BLaER1 (cell line): Measurements from ENCODE around the gene PSMB8.
"Not testable (repeated sequence)": the region's sequence is repeated elsewhere in the genome, so short reads cannot be mapped to it uniquely, and the experiment has no call there.

Source experiments
- H3K27ac ChIP-seq: shearing (Covaris generic); formaldehyde crosslinking; 2 replicates; pipeline ENCODE4 v1.8.1; 2022
- H3K27me3 ChIP-seq: shearing (Covaris generic); formaldehyde crosslinking; 2 replicates; pipeline ENCODE4 v1.8.1; 2022
- H3K36me3 ChIP-seq: shearing (Covaris generic); formaldehyde crosslinking; 2 replicates; pipeline ENCODE4 v1.8.1; 2022
- H3K4me1 ChIP-seq: shearing (Covaris generic); formaldehyde crosslinking; 2 replicates; pipeline ENCODE4 v1.8.1; 2022
- H3K4me2 ChIP-seq: shearing (Covaris generic); formaldehyde crosslinking; 2 replicates; pipeline ENCODE4 v1.8.1; 2022
- H3K4me3 ChIP-seq: shearing (Covaris generic); formaldehyde crosslinking; 2 replicates; pipeline ENCODE4 v1.8.1; 2022
- H3K9ac ChIP-seq: shearing (Covaris generic); formaldehyde crosslinking; 2 replicates; pipeline ENCODE4 v1.8.1; 2022
- H3K9me3 ChIP-seq: shearing (Covaris generic); formaldehyde crosslinking; 2 replicates; pipeline ENCODE4 v1.8.1; 2022
- H4K20me1 ChIP-seq: shearing (Covaris generic); formaldehyde crosslinking; 2 replicates; pipeline ENCODE4 v1.8.1; 2022
- Cebpa-rat ChIP-seq: shearing (Covaris generic); IDR thresholded peaks from 2 replicates; pipeline ENCODE4 v1.8.1; 2022

Gene PSMB8

GRCh38 chr6:32843979-32844838 is at the start of gene PSMB8:
PSMB8 (minus strand) TSS chr6:32844047; CDS start chr6:32843996, 51 bp downstream.
- Histone ChIP-seq H3K9ac (peak within 1 kb of the TSS; percentile 92), H3K27me3 (no peaks in the 10 kb centered on the region), H3K27ac (peak within 1 kb of the TSS; percentile 97), H3K4me1 (peaks cover 75% of the 10 kb centered on the region), H4K20me1 (no peaks in the 10 kb centered on the region), H3K9me3 (no peaks in the 10 kb centered on the region; the same call in 1 of the 2 replicates), H3K4me3 (peak within 1 kb of the TSS; percentile 83), H3K36me3 (peaks cover 54% of the 10 kb centered on the region), H3K4me2 (peak within 1 kb of the TSS; percentile 94)
- no peak for TF ChIP-seq Cebpa-rat

DNA sequence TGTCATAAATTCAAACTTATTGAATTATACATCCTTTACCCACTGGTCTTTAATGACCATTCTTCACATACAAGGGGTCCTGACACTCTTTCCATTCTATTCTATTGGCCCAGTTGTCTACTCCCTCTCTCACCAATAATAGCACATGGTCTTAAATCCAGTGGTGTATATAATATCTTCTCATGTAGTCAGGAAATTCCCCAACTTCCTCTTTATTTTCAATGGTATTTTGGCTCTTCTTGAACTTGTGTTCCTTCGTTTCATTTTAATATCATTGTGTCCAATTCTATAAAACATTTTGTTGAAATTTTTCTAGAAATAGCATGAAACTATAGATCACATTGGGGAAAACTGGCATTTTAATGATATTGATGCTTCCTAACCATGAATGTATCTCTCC is 47.0 kb upstream of the PSMB8 start:
- Histone ChIP-seq H3K9me3 (no peaks in the 10 kb centered on the region), H3K4me1 (peaks cover 22% of the 10 kb centered on the region), H3K9ac (no peak overlapping the region), H3K4me3 (no peak overlapping the region), H3K27me3 (no peaks in the 10 kb centered on the region), H3K27ac (no peak overlapping the region), H4K20me1 (0 out of 2 replicates have a peak, but pooled peaks cover 6% of the 10 kb centered on the region), H3K4me2 (no peak overlapping the region), H3K36me3 (no peaks in the 10 kb centered on the region)
- no peak for TF ChIP-seq Cebpa-rat

- Histone ChIP-seq H3K9me3 (no peaks in the 10 kb centered on the region), H3K4me1 (peaks cover 13% of the 10 kb centered on the region), H4K20me1 (no peaks in the 10 kb centered on the region), H3K4me3 (no peak overlapping the region), H3K4me2 (no peak overlapping the region), H3K27ac (no peak overlapping the region), H3K36me3 (no peaks in the 10 kb centered on the region), H3K9ac (no peak overlapping the region), H3K27me3 (no peaks in the 10 kb centered on the region)
- no peak for TF ChIP-seq Cebpa-rat
Observed at GRCh38 chr6:32889533-32889932, 45.7 kb upstream of the PSMB8 start.

- Histone ChIP-seq H3K27me3 (no peaks in the 10 kb centered on the region), H3K9me3 (no peaks in the 10 kb centered on the region), H3K4me1 (peaks cover 18% of the 10 kb centered on the region), H4K20me1 (no peaks in the 10 kb centered on the region), H3K9ac (no peak overlapping the region), H3K27ac (no peak overlapping the region), H3K4me3 (no peak overlapping the region), H3K36me3 (no peaks in the 10 kb centered on the region), H3K4me2 (no peak overlapping the region)
- TF ChIP-seq Cebpa-rat = no peak
Observed at GRCh38 chr6:32888576-32888975, 44.7 kb upstream of the PSMB8 start.

DNA sequence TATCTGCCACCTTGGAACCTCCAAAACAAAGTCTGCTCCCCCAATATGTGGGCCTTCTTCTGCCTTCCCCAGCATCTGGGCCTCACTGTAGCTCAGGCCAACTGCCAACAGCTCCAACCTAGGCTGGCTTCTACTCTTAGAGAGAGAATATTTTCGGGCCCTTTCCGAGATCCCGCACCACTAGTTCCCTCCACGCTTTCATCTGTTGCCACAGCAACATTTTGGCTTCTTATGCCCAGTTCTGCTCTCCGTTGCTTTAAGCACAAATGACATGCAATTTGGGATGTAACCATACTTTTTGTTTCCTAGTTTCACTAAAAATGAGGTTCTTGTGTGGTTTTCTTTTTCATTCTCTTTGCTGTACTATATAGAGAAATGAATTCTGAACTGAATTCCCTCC is 43.8 kb upstream of the PSMB8 start:
- no peaks in the 10 kb centered on the region for H3K9me3 ChIP-seq
- no peaks in the 10 kb centered on the region for H4K20me1 ChIP-seq
- no peaks in the 10 kb centered on the region for H3K27me3 ChIP-seq
- H3K36me3 ChIP-seq = no peaks in the 10 kb centered on the region
- TF ChIP-seq Cebpa-rat = no peak
- H3K27ac ChIP-seq = no peak overlapping the region
- H3K4me1 ChIP-seq = peaks cover 17% of the 10 kb centered on the region
- H3K9ac ChIP-seq = no peak overlapping the region
- no peak overlapping the region for H3K4me3 ChIP-seq
- H3K4me2 ChIP-seq = no peak overlapping the region

- no peaks in the 10 kb centered on the region for H3K9me3 ChIP-seq
- no peak overlapping the region for H3K9ac ChIP-seq
Observed at GRCh38 chr6:32886681-32887383, 43.0 kb upstream of the PSMB8 start.

DNA sequence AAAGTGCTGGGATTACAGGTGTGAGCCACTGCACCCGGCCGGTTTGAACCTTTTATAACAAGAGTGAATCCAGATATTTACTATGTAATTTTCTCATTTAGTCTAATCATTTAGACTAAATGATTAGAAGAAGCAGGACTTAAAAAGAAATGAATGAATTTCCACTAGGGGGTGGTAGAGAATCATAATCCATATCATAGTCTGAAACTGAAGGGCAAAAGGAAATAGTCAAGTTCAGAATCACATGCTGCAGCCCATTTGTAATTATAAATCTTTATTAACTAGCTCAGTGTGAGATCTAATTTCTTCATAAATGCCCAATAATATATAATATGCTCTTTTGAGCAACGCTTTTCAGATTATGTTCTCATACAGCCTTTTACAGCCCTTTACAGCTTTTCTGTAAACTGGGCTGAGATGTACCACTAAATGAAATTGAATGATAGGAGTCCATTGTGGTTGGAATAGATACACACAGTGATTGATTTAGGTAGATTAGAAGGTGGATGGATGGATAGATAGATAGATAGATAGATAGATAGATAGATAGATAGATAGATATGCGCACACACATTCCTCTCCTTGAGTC is 41.9 kb upstream of the PSMB8 start:
- Histone ChIP-seq H3K27me3 (no peaks in the 10 kb centered on the region), H3K4me1 (peaks cover 13% of the 10 kb centered on the region), H3K9me3 (no peaks in the 10 kb centered on the region), H3K27ac (no peak overlapping the region), H3K9ac (no peak overlapping the region), H4K20me1 (no peaks in the 10 kb centered on the region), H3K36me3 (no peaks in the 10 kb centered on the region), H3K4me3 (no peak overlapping the region), H3K4me2 (no peak overlapping the region)
- TF ChIP-seq Cebpa-rat = no peak

More at GRCh38 chr6:32886681-32887383, 43.0 kb upstream of the PSMB8 start:
- H3K4me1 ChIP-seq = peaks cover 17% of the 10 kb centered on the region
- no peak overlapping the region for H3K27ac ChIP-seq
- TF ChIP-seq Cebpa-rat = no peak
- no peaks in the 10 kb centered on the region for H4K20me1 ChIP-seq
- no peaks in the 10 kb centered on the region for H3K27me3 ChIP-seq
- no peaks in the 10 kb centered on the region for H3K36me3 ChIP-seq
- no peak overlapping the region for H3K4me3 ChIP-seq
- H3K4me2 ChIP-seq = no peak overlapping the region

- Histone ChIP-seq H3K9ac (no peak overlapping the region), H4K20me1 (no peaks in the 10 kb centered on the region), H3K9me3 (no peaks in the 10 kb centered on the region), H3K27ac (no peak overlapping the region), H3K4me1 (peaks cover 12% of the 10 kb centered on the region), H3K4me3 (no peak overlapping the region), H3K36me3 (peaks cover 5% of the 10 kb centered on the region; the same call in 1 of the 2 replicates), H3K4me2 (peak overlapping the region; percentile 49), H3K27me3 (no peaks in the 10 kb centered on the region)
- TF ChIP-seq Cebpa-rat = no peak
Observed at GRCh38 chr6:32883789-32884188, 39.9 kb upstream of the PSMB8 start.

DNA sequence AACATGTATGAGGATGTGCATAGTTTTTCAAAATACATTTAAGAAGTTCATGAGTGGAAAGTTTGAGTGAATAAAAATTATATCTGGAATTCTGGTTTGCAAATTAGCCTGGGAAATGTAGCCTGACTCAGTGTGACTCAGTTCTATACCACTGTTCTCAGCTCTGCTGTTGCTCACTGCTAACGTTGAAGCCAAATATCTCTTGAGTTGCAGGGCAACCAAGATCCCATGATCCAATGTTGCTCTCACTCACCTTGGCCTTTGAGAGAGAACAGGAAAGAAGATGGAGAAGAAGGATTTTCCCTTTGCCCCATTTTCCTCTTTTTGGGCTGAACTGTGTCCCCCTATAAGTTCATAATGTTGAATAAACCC is 39.0 kb upstream of the PSMB8 start:
- Histone ChIP-seq H3K27me3 (no peaks in the 10 kb centered on the region), H3K9me3 (no peaks in the 10 kb centered on the region), H3K4me1 (peaks cover 12% of the 10 kb centered on the region), H3K4me2 (no peak overlapping the region), H3K4me3 (no peak overlapping the region), H4K20me1 (no peaks in the 10 kb centered on the region), H3K36me3 (peaks cover 5% of the 10 kb centered on the region; the same call in 1 of the 2 replicates), H3K27ac (no peak overlapping the region), H3K9ac (no peak overlapping the region)
- no peak for TF ChIP-seq Cebpa-rat

GRCh38 chr6:32880962-32881361 is 37.1 kb upstream of the PSMB8 start:
- not testable (repeated sequence) for H3K4me2 ChIP-seq, H3K36me3 ChIP-seq, H3K9ac ChIP-seq, H4K20me1 ChIP-seq, H3K27ac ChIP-seq, H3K4me3 ChIP-seq, H3K27me3 ChIP-seq, H3K9me3 ChIP-seq
- H3K4me1 ChIP-seq = peaks cover 12% of the 10 kb centered on the region
